ENCODE data around the gene CLIP2.

DNA sequence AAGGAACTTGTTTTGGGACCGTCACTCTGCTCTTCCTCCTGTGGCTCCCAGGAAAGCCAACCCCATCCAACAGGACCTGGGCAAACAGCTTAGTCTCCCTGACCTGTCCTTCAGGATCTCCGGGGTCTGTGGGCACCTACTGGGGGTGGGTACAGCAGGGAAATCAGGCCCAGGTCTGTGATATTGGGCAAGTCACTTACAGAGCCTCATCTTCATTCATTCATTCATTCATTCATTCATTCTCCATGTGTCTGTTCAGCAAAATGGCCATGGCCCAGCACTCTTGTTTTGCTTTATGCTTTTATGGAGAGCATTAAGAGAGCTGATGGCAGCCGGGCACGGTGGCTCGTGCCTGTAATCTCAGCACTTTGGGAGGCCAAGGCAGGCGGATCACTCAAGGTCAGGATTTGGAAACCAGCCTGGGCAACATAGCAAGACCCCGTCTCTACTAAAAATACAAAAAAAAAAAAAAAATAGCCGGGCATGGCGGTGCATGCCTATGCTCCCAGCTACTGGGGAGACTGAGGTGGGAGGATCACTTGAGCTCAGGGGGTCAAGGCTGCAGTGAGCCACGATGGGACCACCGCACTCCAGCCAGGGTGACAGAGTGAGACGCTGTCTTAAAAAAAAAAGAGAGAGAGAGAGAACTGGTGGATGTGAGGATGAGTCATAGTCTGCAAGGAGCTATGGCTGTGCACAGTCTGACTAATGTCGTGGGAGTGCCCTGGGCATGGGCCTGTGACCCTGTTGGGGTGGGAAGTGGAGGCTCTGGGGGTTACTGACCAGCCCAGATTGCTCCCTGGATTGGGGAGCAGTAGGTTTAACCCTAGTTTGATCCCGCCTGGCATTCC is 54.3 kb downstream of the CLIP2 start:
- TF ChIP-seq REST (IDR thresholded peaks at IDR 0.05; ENCODE audit: insufficient read depth in 1 of 2, low read depth in 2 of 2, low read length in 2 of 2) (no peak), POLR2AphosphoS5 (IDR thresholded peaks at IDR 0.05; ENCODE audit: low read depth, low read length) (no peak), SIN3A (IDR thresholded peaks at IDR 0.05; ENCODE audit: borderline replicate concordance, insufficient read depth, low read length) (no peak), TAF1 (IDR thresholded peaks at IDR 0.05; ENCODE audit: borderline replicate concordance, insufficient read depth, low read length) (no peak), FOXP2 (optimal IDR thresholded peaks at IDR 0.05; ENCODE audit: borderline replicate concordance, extremely low read depth, extremely low read length, insufficient read depth) (no peak)
